Dermis blood vessel endothelial cell (primary cell): ENCODE data around the gene ZBTB4. TPM values are rescaled to one million over a fixed set of nuclear protein-coding genes. Genes with fewer than 3 reads are reported as not detected.
A peak's percentile ranks its signal among the peaks of the same experiment; 100 is the strongest.
"Not testable (repeated sequence)": the region's sequence is repeated elsewhere in the genome, so short reads cannot be mapped to it uniquely, and the experiment has no call there.

Source experiments
- DNase-seq: peaks from one replicate; pipeline ENCODE4 v3.0.0; 2010
- total RNA-seq: library from RNA; depleted of rRNA; stranded (reverse); fragments of >200 nt; gene quantifications from 2 replicates; pipeline ENCODE4 v1.2.3, GENCODE V29; 2014

ZBTB4 gene
- total RNA-seq, 1 donor from 2014 or later = 10.4 TPM

GRCh38 chr17:7470457-7470973 is 8.9 kb downstream of the ZBTB4 start:
- not testable (repeated sequence) for DNase-seq

GRCh38 chr17:7469843-7470242 is 9.6 kb downstream of the ZBTB4 start:
- DNase-seq = not testable (repeated sequence)

GRCh38 chr17:7468804-7469389 is 10.5 kb downstream of the ZBTB4 start:
- DNase-seq = no peak

GRCh38 chr17:7468290-7468689 is 11.1 kb downstream of the ZBTB4 start:
- no peak for DNase-seq

- no peak for DNase-seq
Measured at GRCh38 chr17:7467498-7467897, 11.9 kb downstream of the ZBTB4 start.

- peak; percentile 82 for DNase-seq
Measured at GRCh38 chr17:7466639-7467341, 12.6 kb downstream of the ZBTB4 start.

GRCh38 chr17:7466318-7466638 is 13.2 kb downstream of the ZBTB4 start:
- DNase-seq = no peak

- no peak for DNase-seq
Measured at GRCh38 chr17:7465597-7466275, 13.7 kb downstream of the ZBTB4 start.

GRCh38 chr17:7464081-7464480 is 15.3 kb downstream of the ZBTB4 start:
- DNase-seq = no peak

GRCh38 chr17:7463372-7463846 is 16.0 kb downstream of the ZBTB4 start:
- DNase-seq = no peak

GRCh38 chr17:7462474-7463371 is 16.7 kb downstream of the ZBTB4 start:
- DNase-seq = no peak

- DNase-seq = no peak
Measured at GRCh38 chr17:7460850-7461660, 18.4 kb downstream of the ZBTB4 start.

GRCh38 chr17:7459961-7460545 is 19.4 kb downstream of the ZBTB4 start:
- DNase-seq = no peak

GRCh38 chr17:7448461-7448860 is 31.0 kb downstream of the ZBTB4 start:
- DNase-seq = no peak

GRCh38 chr17:7445619-7445968 is 33.8 kb downstream of the ZBTB4 start:
- no peak for DNase-seq

GRCh38 chr17:7444682-7445618 is 34.5 kb downstream of the ZBTB4 start, which contains the start of gene CHRNB1:
CHRNB1 (plus strand) TSS chr17:7445061; CDS start chr17:7445128, 67 bp downstream.
- peak; percentile 54 for DNase-seq

- peak; percentile 47 for DNase-seq
Measured at GRCh38 chr17:7443499-7444485, 35.6 kb downstream of the ZBTB4 start.

- DNase-seq = no peak
Measured at GRCh38 chr17:7442142-7442541, 37.3 kb downstream of the ZBTB4 start.

GRCh38 chr17:7441266-7441665 is 38.2 kb downstream of the ZBTB4 start:
- no peak for DNase-seq
